Vagina (tissue), 2 donors: ENCODE results near the gene MAPK1.

Experiments
- CTCF ChIP-seq, 3 experiments: fragments of 450-650 bp in 2 of 3; fragments of 200-600 bp in 1 of 3; sonication (generic) in 1 of 3; IDR thresholded peaks; one replicate each; pipeline ENCODE4 v1.5.1; 2017 to 2019; ENCODE audit warnings: antibody characterized with exemption in 3 of 3, mild to moderate bottlenecking in 2 of 3, moderate library complexity in 2 of 3
- POLR2A ChIP-seq, 2 donors: fragments of 450-650 bp; IDR thresholded peaks; one replicate each; pipeline ENCODE4 v1.6.1; 2017; ENCODE audit warnings: antibody characterized with exemption in 2 of 2, mild to moderate bottlenecking in 2 of 2, moderate library complexity in 2 of 2
- POLR2AphosphoS5 ChIP-seq, 2 donors: sonication (generic); formaldehyde crosslinking; IDR thresholded peaks; one replicate each; pipeline ENCODE4 v1.9.0; 2017; ENCODE audit warnings: antibody characterized with exemption in 2 of 2, mild to moderate bottlenecking in 2 of 2, low read depth in 1 of 2; ENCODE audit not compliant: insufficient read depth in 1 of 2

DNA sequence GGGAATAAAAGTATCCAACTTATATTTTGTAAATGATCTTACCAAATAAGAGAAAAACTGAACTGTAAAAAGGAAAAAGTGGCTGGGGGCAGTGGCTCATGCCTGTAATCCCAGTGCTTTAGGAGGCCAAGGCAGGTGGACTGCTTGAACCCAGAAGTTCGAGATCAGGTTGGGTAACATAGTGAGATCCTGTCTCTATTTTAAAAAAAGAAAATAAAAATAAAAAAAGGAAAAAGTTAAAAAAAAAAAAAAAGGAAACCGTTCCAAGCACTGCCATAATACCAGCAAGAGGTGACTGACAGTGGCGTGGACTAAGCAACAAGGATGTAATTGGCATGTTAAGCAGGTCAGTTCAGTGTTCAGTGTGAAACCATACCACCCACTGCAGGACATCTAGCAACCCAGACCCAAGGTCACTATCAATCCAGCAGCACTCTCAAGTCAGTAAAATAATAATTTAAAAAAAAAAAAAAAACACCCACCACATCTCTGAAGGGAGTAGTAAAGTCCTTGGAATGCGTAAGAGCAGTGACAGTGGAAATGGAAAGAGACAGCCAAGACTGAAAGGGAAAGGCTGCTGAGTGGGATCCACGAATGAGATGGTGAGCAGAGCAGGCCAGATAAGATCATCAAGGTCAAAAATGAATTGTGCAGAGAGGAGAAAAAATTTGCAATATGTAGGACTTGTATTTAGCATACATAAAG is 43.6 kb downstream of the MAPK1 start:
- TF ChIP-seq POLR2A (IDR thresholded peaks at IDR 0.05) (no peak), CTCF (IDR thresholded peaks at IDR 0.05) (no peak), POLR2AphosphoS5 (IDR thresholded peaks at IDR 0.05; ENCODE audit: insufficient read depth in 1 of 2, low read depth in 1 of 2) (no peak)
